H1 (cell line): ENCODE results near the gene GRM5. TPM values are rescaled to one million over a fixed set of nuclear protein-coding genes. Genes with fewer than 3 reads are reported as not detected.

Experiments
- CTCF ChIA-PET: fragments of 300-600 bp; sonication (Branson Sonifier 250); formaldehyde crosslinking; loops from one replicate; lab custom pipeline; 2021; ENCODE audit not compliant: partially characterized antibody; lab: Charles Lee
- POLR2A ChIA-PET: fragments of 300-600 bp; sonication (Branson Sonifier 250); formaldehyde crosslinking; loops from one replicate; lab custom pipeline; 2021; ENCODE audit warnings: inconsistent platforms; ENCODE audit not compliant: partially characterized antibody; lab: Charles Lee
- DNase-seq, 2 experiments: peaks; one replicate each; pipeline versions ENCODE4 v3.0.0 to v3.0.0-alpha.2; 2010 to 2022; ENCODE audit warnings: low spot score in 2 of 2, low read depth in 1 of 2, mixed read lengths in 1 of 2
- FAIRE-seq: peaks from 2 replicates; lab custom pipeline; 2011; peaks lifted over from hg19 to GRCh38; lab: Jason Lieb, UNC
- H2AFZ ChIP-seq: 2 replicates; pipeline ENCODE4 v1.8.1; 2012; ENCODE audit warnings: low read length, inconsistent platforms
- H2AK5ac ChIP-seq: 2 replicates; pipeline ENCODE4 v1.6.1; 2013; ENCODE audit warnings: low read depth, low read length
- H2BK120ac ChIP-seq: replicated peaks from 2 replicates; pipeline ENCODE3; 2013; ENCODE audit warnings: low read depth, low read length, inconsistent platforms
- H2BK12ac ChIP-seq: 2 replicates; pipeline ENCODE4 v1.6.1; 2013; ENCODE audit warnings: low read depth, low read length
- H2BK15ac ChIP-seq: 2 replicates; pipeline ENCODE4 v1.6.1; 2013; ENCODE audit warnings: low read length
- H2BK20ac ChIP-seq: 2 replicates; pipeline ENCODE4 v1.6.1; 2013; ENCODE audit warnings: low read length
- H2BK5ac ChIP-seq: 2 replicates; pipeline ENCODE4 v1.6.1; 2013; ENCODE audit warnings: low read depth, low read length
- H3K14ac ChIP-seq: 2 replicates; pipeline ENCODE4 v1.6.1; 2013; ENCODE audit warnings: inconsistent platforms; ENCODE audit not compliant: insufficient read length
- H3K18ac ChIP-seq: 2 replicates; pipeline ENCODE4 v1.6.1; 2013; ENCODE audit warnings: low read length; ENCODE audit errors: extremely low read depth
- H3K23ac ChIP-seq: 2 replicates; pipeline ENCODE4 v1.6.1; 2013; ENCODE audit warnings: inconsistent platforms; ENCODE audit not compliant: insufficient read length
- H3K23me2 ChIP-seq: 2 replicates; pipeline ENCODE4 v1.6.1; 2013; ENCODE audit warnings: low read depth, low read length
- H3K27ac ChIP-seq: 2 replicates; pipeline ENCODE4 v1.6.1; 2011; ENCODE audit warnings: low read depth, low read length, inconsistent platforms
- H3K27me3 ChIP-seq, 4 experiments: replicated peaks in 1 of 4; 1 replicate in 1 of 4; 2 replicates in 3 of 4; pipeline versions ENCODE4 v1.6.1 to v1.8.1; 2011 to 2013; ENCODE audit warnings: low read length in 3 of 4, mild to moderate bottlenecking in 3 of 4, inconsistent platforms in 2 of 4, mixed read lengths in 2 of 4, moderate library complexity in 1 of 4; ENCODE audit not compliant: control insufficient read depth in 3 of 4, insufficient read depth in 3 of 4; ENCODE audit errors: extremely low read depth in 1 of 4
- H3K36me3 ChIP-seq, 4 experiments: 2 replicates each; pipeline versions ENCODE4 v1.6.1 to v1.8.1; 2011 to 2013; ENCODE audit warnings: mild to moderate bottlenecking in 4 of 4, low read length in 3 of 4, moderate library complexity in 2 of 4, control low read depth in 1 of 4, inconsistent platforms in 1 of 4; ENCODE audit not compliant: insufficient read depth in 4 of 4, control insufficient read depth in 2 of 4
- H3K4ac ChIP-seq: replicated peaks from 2 replicates; pipeline ENCODE3; 2013; ENCODE audit warnings: low read length, low read depth, mixed read lengths, inconsistent platforms; ENCODE audit not compliant: insufficient read length
- H3K4me1 ChIP-seq, 4 experiments: replicated peaks in 1 of 4; 1 replicate in 1 of 4; 2 replicates in 3 of 4; pipeline versions ENCODE4 v1.6.1 to v1.8.1; 2011 to 2013; ENCODE audit warnings: low read length in 3 of 4, inconsistent platforms in 2 of 4, mixed read lengths in 1 of 4; ENCODE audit not compliant: insufficient read depth in 4 of 4, control insufficient read depth in 3 of 4
- H3K4me2 ChIP-seq, 2 experiments: 2 replicates each; pipeline versions ENCODE4 v1.6.1 to v1.8.1; 2011 to 2013; ENCODE audit warnings: low read depth in 2 of 2, low read length in 2 of 2, control low read depth in 1 of 2, inconsistent platforms in 1 of 2, mild to moderate bottlenecking in 1 of 2; ENCODE audit not compliant: insufficient read depth in 1 of 2
- H3K4me3 ChIP-seq, 4 experiments: fragments of 200-600, 300-600 bp in 1 of 4; sonication (generic), shearing (Covaris generic), sonication (Bioruptor Twin) in 1 of 4; 2 replicates each; pipeline versions ENCODE4 v1.5.1 to v1.8.1; 2011 to 2016; ENCODE audit warnings: low read length in 4 of 4, low read depth in 3 of 4, control low read depth in 2 of 4, inconsistent platforms in 2 of 4, mild to moderate bottlenecking in 2 of 4, mixed read lengths in 1 of 4, moderate library complexity in 1 of 4; ENCODE audit not compliant: insufficient read depth in 2 of 4; ENCODE audit errors: extremely low read depth in 1 of 4
- H3K56ac ChIP-seq: replicated peaks from 2 replicates; pipeline ENCODE3; 2013; ENCODE audit warnings: low read depth, mild to moderate bottlenecking, mixed read lengths, low read length, inconsistent platforms; ENCODE audit not compliant: insufficient read length
- H3K79me1 ChIP-seq: 2 replicates; pipeline ENCODE4 v1.6.1; 2013; ENCODE audit warnings: low read depth, low read length, control low read depth
- H3K79me2 ChIP-seq, 2 experiments: 2 replicates each; pipeline versions ENCODE4 v1.6.1 to v1.8.1; 2012 to 2013; ENCODE audit warnings: low read length in 2 of 2, mild to moderate bottlenecking in 2 of 2, inconsistent platforms in 1 of 2; ENCODE audit not compliant: insufficient read depth in 2 of 2, control insufficient read depth in 1 of 2
- H3K9ac ChIP-seq, 4 experiments: replicated peaks in 1 of 4; 1 replicate in 1 of 4; 2 replicates in 3 of 4; pipeline versions ENCODE4 v1.6.1 to v1.8.1; 2011 to 2013; ENCODE audit warnings: low read depth in 3 of 4, low read length in 3 of 4, control low read depth in 2 of 4, mild to moderate bottlenecking in 2 of 4, moderate library complexity in 2 of 4, inconsistent platforms in 1 of 4; ENCODE audit errors: extremely low read depth in 1 of 4
- H3K9me3 ChIP-seq, 2 experiments: 2 replicates each; pipeline versions ENCODE4 v1.6.1 to v1.8.1; 2012 to 2013; ENCODE audit warnings: mild to moderate bottlenecking in 2 of 2, moderate library complexity in 2 of 2, control low read depth in 1 of 2, inconsistent platforms in 1 of 2, low read depth in 1 of 2, low read length in 1 of 2, mixed read lengths in 1 of 2; ENCODE audit not compliant: insufficient read depth in 2 of 2
- H4K20me1 ChIP-seq, 2 experiments: replicated peaks in 1 of 2; 2 replicates each; pipeline versions ENCODE3 to v1.8.1; 2011 to 2013; ENCODE audit warnings: inconsistent platforms in 2 of 2, low read length in 2 of 2, mild to moderate bottlenecking in 1 of 2; ENCODE audit not compliant: insufficient read depth in 2 of 2, control insufficient read depth in 1 of 2
- H4K5ac ChIP-seq: 2 replicates; pipeline ENCODE4 v1.6.1; 2013; ENCODE audit warnings: low read length, low read depth, mixed read lengths, inconsistent platforms; ENCODE audit not compliant: insufficient read length
- H4K8ac ChIP-seq: 2 replicates; pipeline ENCODE4 v1.8.0; 2013; ENCODE audit warnings: mild to moderate bottlenecking, moderate library complexity, low read length, inconsistent platforms; ENCODE audit not compliant: insufficient read depth; ENCODE audit errors: extremely low read depth
- H4K91ac ChIP-seq: replicated peaks from 2 replicates; pipeline ENCODE3; 2013; ENCODE audit warnings: low read length, mixed read lengths, inconsistent platforms; ENCODE audit not compliant: insufficient read length
- ASH2L ChIP-seq: fragments of 200-600, 300-600 bp; sonication (generic); IDR thresholded peaks from one replicate; pipeline ENCODE4 v1.7.1; 2017; ENCODE audit warnings: low read length
- CTBP2 ChIP-seq: IDR thresholded peaks from 2 replicates; pipeline ENCODE4 v1.7.0; 2011; ENCODE audit warnings: borderline replicate concordance, mild to moderate bottlenecking, moderate library complexity, mixed read lengths, low read length; ENCODE audit not compliant: insufficient read depth, insufficient read length
- KDM4A ChIP-seq: IDR thresholded peaks from one replicate; pipeline ENCODE4 v1.7.1; 2012; ENCODE audit warnings: low read depth, mild to moderate bottlenecking, moderate library complexity, low read length, inconsistent platforms; ENCODE audit not compliant: severe bottlenecking
- KDM5A ChIP-seq: fragments of 200-600 bp; IDR thresholded peaks from 2 replicates; pipeline ENCODE4 v1.7.1; 2012; ENCODE audit warnings: mild to moderate bottlenecking, low read length, inconsistent platforms, mixed read lengths
- PHF8 ChIP-seq: fragments of 200-600 bp; sonication (generic); conservative IDR thresholded peaks from 2 replicates; pipeline ENCODE4 v1.7.1; 2012; ENCODE audit warnings: low read depth, mild to moderate bottlenecking, inconsistent platforms, low read length, moderate library complexity
- POLR2AphosphoS5 ChIP-seq: IDR thresholded peaks from 2 replicates; pipeline ENCODE4 v1.6.1; 2011; ENCODE audit warnings: low read depth, low read length
- RAD21 ChIP-seq, 2 experiments: IDR thresholded peaks in 1 of 2; conservative IDR thresholded peaks in 1 of 2; 2 replicates each; pipeline ENCODE4 v1.6.1; 2011; ENCODE audit warnings: low read depth in 2 of 2, low read length in 2 of 2, improper control_type of control experiment in 1 of 2, inconsistent platforms in 1 of 2, mild to moderate bottlenecking in 1 of 2, moderate library complexity in 1 of 2
- SAP30 ChIP-seq: fragments of 300-600 bp; sonication (generic); IDR thresholded peaks from 2 replicates; pipeline ENCODE4 v1.7.1; 2012; ENCODE audit warnings: low read length, moderate library complexity, mild to moderate bottlenecking, inconsistent platforms; ENCODE audit not compliant: insufficient read depth, insufficient replicate concordance
- SIRT6 ChIP-seq: IDR thresholded peaks from one replicate; pipeline ENCODE4 v1.7.1; 2012; ENCODE audit warnings: low read length, inconsistent platforms
- SP4 ChIP-seq: IDR thresholded peaks from 2 replicates; pipeline ENCODE4 v1.6.1; 2012; ENCODE audit warnings: low read length, inconsistent platforms
- TAF1 ChIP-seq: IDR thresholded peaks from 2 replicates; pipeline ENCODE4 v1.6.1; 2011; ENCODE audit warnings: mild to moderate bottlenecking, low read depth, low read length
- TCF12 ChIP-seq: IDR thresholded peaks from 2 replicates; pipeline ENCODE4 v1.6.1; 2011; ENCODE audit warnings: low read depth, mild to moderate bottlenecking, low read length
- polyA plus RNA-seq, 7 experiments: library from polyadenylated mRNA; depleted of rRNA in 3 of 7; stranded (reverse) in 5 of 7; unstranded in 2 of 7; fragments of >200 nt in 5 of 7; fragments of 200-250 nt in 2 of 7; gene quantifications; 1 replicate in 5 of 7; 2 replicates in 1 of 7; 4 replicates in 1 of 7; pipeline versions ENCODE4 v1.2.1 to v1.2.3, GENCODE V29; 2011 to 2013; ENCODE audit warnings: missing spikeins in 2 of 7, mixed read lengths in 2 of 7
- total RNA-seq: library from RNA; stranded (reverse); fragmentation: NEBNext Ultra II Directional; extraction: Animal tissue kit (Norgen Biotek cat#: 25700); gene quantifications from 2 replicates; pipeline ENCODE4 v1.2.1, GENCODE V29; 2021

Gene GRM5
- total and polyA plus RNA-seq, 2 of the 8 experiments (the other 6 are each of a cell fraction or from before 2014, with no cell fraction given), result 0.15 to 0.43 TPM

- Histone ChIP-seq H4K20me1 (no peaks in the 10 kb centered on the region), H3K23me2 (no peaks in the 10 kb centered on the region), H3K36me3 (no peaks in the 10 kb centered on the region), H4K91ac (no peak overlapping the region), H3K79me1 (no peaks in the 10 kb centered on the region), H3K79me2 (no peaks in the 10 kb centered on the region), H3K14ac (no peak overlapping the region), H2AFZ (no peak overlapping the region), H4K5ac (no peak overlapping the region), H3K27ac (no peak overlapping the region), H2BK12ac (no peak overlapping the region), H2BK15ac (no peak overlapping the region), H3K4me3 (no peak overlapping the region), H3K18ac (no peak overlapping the region), H3K9me3 (no peaks in the 10 kb centered on the region), H3K4ac (no peak overlapping the region), H2BK20ac (no peak overlapping the region), H3K4me2 (no peak overlapping the region), H4K8ac (no peak overlapping the region), H3K23ac (no peak overlapping the region), H3K4me1 (peaks cover 0 to 3% (median 1%) of the 10 kb centered on the region in 4 experiments; a peak in 2 of 7 replicates), H3K9ac (no peak overlapping the region), H2BK120ac (no peak overlapping the region), H2BK5ac (no peak overlapping the region), H3K27me3 (no peaks in the 10 kb centered on the region), H2AK5ac (no peak overlapping the region), H3K56ac (no peak overlapping the region)
- FAIRE-seq (no peak), DNase-seq (no peak)
- ChIA-PET CTCF (interaction anchor here (0.8 kb wide), 1 partner anchor 267 kb away, joined by 3 read pairs; no protein-coding TSS in a partner anchor), POLR2A (no interaction called here)
- no peak for TF ChIP-seq POLR2AphosphoS5
- TF ChIP-seq ASH2L, result no peak
- TF ChIP-seq KDM4A, result no peak
- no peak for TF ChIP-seq SP4
- no peak for TF ChIP-seq TCF12
- TF ChIP-seq RAD21 (IDR thresholded peaks at IDR 0.05 in 1 of 2, conservative IDR thresholded peaks at IDR 0.05 in 1 of 2; ENCODE audit: low read depth in 2 of 2, low read length in 2 of 2), result no peak
- no peak for TF ChIP-seq CTBP2
- no peak for TF ChIP-seq SIRT6
- TF ChIP-seq KDM5A, result no peak
- no peak for TF ChIP-seq TAF1
- no peak for TF ChIP-seq SAP30
- no peak for TF ChIP-seq PHF8
These were observed 446.0 kb downstream of the GRM5 start for GRCh38 chr11:88619656-88620385.
